Measurements from ENCODE around the gene ZC3H12D. TPM values are rescaled to one million over a fixed set of nuclear protein-coding genes. Genes with fewer than 3 reads are reported as not detected.

The ZC3H12D gene
- total and polyA plus RNA-seq, 4 donors: 1.1 to 4.7 (median 2.4) TPM

DNA sequence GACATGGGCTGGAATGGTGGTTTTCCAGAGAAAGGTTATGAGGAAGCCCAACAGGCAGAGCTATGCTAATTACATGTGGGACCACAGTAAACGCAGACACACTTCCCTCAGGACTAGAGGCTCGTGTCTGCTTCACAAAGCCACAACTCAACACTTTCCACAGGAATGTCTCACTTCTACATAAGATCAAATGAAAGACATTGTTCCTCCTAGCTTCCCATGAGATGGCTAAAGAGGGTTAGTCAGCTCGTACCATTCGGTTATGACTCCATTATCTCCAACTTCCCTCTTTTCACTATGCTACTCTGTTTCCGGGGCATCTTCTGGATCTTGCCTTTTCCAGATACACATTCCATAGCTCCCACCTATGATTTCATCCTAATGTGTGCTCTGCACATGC lies 29.1 kb upstream of the ZC3H12D start:
- Histone ChIP-seq H3K4me1 (ENCODE audit: control insufficient read depth in 5 of 5, insufficient read depth in 5 of 5, low read length in 5 of 5) (no peaks in the 10 kb centered on the region), H3K4me3 (no peak overlapping the region), H3K27me3 (ENCODE audit: control insufficient read depth in 3 of 3, insufficient read depth in 3 of 3, low read length in 2 of 3) (no peaks in the 10 kb centered on the region), H3K9ac (ENCODE audit: insufficient read depth in 1 of 2, low read length in 2 of 2) (no peak overlapping the region), H3K9me3 (ENCODE audit: control insufficient read depth in 4 of 4, insufficient read depth in 3 of 4, low read length in 3 of 4) (no peaks in the 10 kb centered on the region), H3K27ac (ENCODE audit: low read depth in 1 of 2, low read length in 1 of 2) (no peak overlapping the region), H3K36me3 (ENCODE audit: control insufficient read depth in 4 of 4, insufficient read depth in 4 of 4, low read length in 4 of 4) (peaks cover 3 to 27% (median 9%) of the 10 kb centered on the region in 4 donors)
- no peak for ATAC-seq (ENCODE audit: insufficient read depth, low FRiP score)
- TF ChIP-seq, protein P1, sequence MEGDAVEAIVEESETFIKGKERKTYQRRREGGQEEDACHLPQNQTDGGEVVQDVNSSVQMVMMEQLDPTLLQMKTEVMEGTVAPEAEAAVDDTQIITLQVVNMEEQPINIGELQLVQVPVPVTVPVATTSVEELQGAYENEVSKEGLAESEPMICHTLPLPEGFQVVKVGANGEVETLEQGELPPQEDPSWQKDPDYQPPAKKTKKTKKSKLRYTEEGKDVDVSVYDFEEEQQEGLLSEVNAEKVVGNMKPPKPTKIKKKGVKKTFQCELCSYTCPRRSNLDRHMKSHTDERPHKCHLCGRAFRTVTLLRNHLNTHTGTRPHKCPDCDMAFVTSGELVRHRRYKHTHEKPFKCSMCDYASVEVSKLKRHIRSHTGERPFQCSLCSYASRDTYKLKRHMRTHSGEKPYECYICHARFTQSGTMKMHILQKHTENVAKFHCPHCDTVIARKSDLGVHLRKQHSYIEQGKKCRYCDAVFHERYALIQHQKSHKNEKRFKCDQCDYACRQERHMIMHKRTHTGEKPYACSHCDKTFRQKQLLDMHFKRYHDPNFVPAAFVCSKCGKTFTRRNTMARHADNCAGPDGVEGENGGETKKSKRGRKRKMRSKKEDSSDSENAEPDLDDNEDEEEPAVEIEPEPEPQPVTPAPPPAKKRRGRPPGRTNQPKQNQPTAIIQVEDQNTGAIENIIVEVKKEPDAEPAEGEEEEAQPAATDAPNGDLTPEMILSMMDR (IDR thresholded peaks at IDR 0.05; ENCODE audit: control extremely low read depth, extremely low read depth): no peak
- WGBS, 2 donors: 59 to 81% methylated on average over 5 of the region's 5 CpGs
- no peak for DNase-seq

DNA sequence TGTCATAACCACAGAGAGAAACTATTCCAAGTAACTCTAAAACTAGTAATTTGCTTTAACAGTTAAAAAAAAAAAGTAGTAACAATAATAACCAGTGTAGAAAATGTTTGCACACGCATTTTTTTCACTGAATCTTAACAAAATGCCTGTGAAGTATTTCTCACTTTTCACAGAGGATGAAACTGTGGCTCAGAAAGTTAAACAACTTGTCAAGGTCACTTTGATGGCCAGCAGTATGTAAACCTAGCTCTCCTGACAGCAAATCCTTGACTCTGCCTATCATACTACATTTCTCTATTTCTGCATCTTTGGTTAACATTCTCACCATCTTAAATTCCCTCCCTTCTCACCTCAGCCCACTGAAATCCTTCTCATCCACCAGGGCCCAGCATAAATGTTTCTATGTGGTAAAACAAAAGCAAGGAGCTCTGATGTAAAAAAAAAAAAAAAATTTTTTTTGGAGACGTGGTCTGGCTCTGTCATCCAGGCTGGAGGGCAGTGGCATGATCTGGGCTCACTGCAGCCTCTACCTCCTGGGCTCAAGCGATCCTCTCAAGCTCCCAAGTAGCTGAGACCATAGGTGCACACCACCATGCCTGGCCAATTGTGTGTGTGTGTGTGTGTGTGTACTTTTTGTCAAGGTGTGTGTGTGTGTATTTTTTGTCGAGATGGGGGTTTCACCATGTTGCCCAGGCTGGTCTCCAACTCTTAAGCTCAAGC lies 26.1 kb upstream of the ZC3H12D start:
- WGBS, 2 donors: 90 to 95% methylated on average over 4 of the region's 4 CpGs
- no peaks in the 10 kb centered on the region for H3K27me3 ChIP-seq (ENCODE audit: control insufficient read depth in 3 of 3, insufficient read depth in 3 of 3, low read length in 2 of 3)
- no peak overlapping the region for H3K27ac ChIP-seq (ENCODE audit: low read depth in 1 of 2, low read length in 1 of 2)
- no peak overlapping the region for H3K9ac ChIP-seq (ENCODE audit: insufficient read depth in 1 of 2, low read length in 2 of 2)
- H3K9me3 ChIP-seq (ENCODE audit: control insufficient read depth in 4 of 4, insufficient read depth in 3 of 4, low read length in 3 of 4): no peaks in the 10 kb centered on the region
- peaks cover 0 to 4% (median 0%) of the 10 kb centered on the region in 5 donors for H3K4me1 ChIP-seq (ENCODE audit: control insufficient read depth in 5 of 5, insufficient read depth in 5 of 5, low read length in 5 of 5)
- TF ChIP-seq, protein P1 (IDR thresholded peaks at IDR 0.05; ENCODE audit: control extremely low read depth, extremely low read depth): no peak
- no peak for DNase-seq
- no peak for ATAC-seq (ENCODE audit: insufficient read depth, low FRiP score)
- peaks cover 5 to 20% (median 7%) of the 10 kb centered on the region in 4 donors for H3K36me3 ChIP-seq (ENCODE audit: control insufficient read depth in 4 of 4, insufficient read depth in 4 of 4, low read length in 4 of 4)
- H3K4me3 ChIP-seq: no peak overlapping the region

DNA sequence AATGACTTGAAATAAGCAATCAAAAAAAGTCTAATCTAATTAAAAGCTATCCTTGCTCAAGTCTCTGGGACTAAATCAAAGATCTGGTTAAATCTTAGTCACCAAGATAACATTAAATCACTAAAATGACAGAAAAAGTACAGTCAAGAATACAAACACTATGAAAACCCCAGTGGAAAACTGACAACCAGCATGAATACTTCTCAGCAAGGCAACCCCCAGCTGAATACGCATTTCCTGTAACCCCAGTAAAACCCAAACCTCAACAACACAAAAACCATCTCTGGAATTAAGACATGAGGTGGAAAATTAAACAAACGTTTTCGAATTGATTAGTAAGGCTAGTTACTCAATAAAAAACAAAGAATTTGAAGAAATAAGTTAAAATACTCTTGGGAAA lies 23.7 kb upstream of the ZC3H12D start:
- no peak for ATAC-seq (ENCODE audit: insufficient read depth, low FRiP score)
- no peak for DNase-seq
- Histone ChIP-seq H3K9ac (ENCODE audit: insufficient read depth in 1 of 2, low read length in 2 of 2) (no peak overlapping the region), H3K4me3 (no peak overlapping the region), H3K9me3 (ENCODE audit: control insufficient read depth in 4 of 4, insufficient read depth in 3 of 4, low read length in 3 of 4) (no peaks in the 10 kb centered on the region), H3K36me3 (ENCODE audit: control insufficient read depth in 4 of 4, insufficient read depth in 4 of 4, low read length in 4 of 4) (peaks cover 4 to 10% (median 7%) of the 10 kb centered on the region in 4 donors), H3K27ac (ENCODE audit: low read depth in 1 of 2, low read length in 1 of 2) (no peak overlapping the region), H3K27me3 (ENCODE audit: control insufficient read depth in 3 of 3, insufficient read depth in 3 of 3, low read length in 2 of 3) (no peaks in the 10 kb centered on the region), H3K4me1 (ENCODE audit: control insufficient read depth in 5 of 5, insufficient read depth in 5 of 5, low read length in 5 of 5) (peaks cover 0 to 4% (median 0%) of the 10 kb centered on the region in 5 donors)
- WGBS, 2 donors: 75 to 85% methylated on average over 3 of the region's 3 CpGs
- TF ChIP-seq, protein P1 (IDR thresholded peaks at IDR 0.05; ENCODE audit: control extremely low read depth, extremely low read depth): no peak
